ENCODE data around the gene HOXA3.

Gene HOXA3

DNA sequence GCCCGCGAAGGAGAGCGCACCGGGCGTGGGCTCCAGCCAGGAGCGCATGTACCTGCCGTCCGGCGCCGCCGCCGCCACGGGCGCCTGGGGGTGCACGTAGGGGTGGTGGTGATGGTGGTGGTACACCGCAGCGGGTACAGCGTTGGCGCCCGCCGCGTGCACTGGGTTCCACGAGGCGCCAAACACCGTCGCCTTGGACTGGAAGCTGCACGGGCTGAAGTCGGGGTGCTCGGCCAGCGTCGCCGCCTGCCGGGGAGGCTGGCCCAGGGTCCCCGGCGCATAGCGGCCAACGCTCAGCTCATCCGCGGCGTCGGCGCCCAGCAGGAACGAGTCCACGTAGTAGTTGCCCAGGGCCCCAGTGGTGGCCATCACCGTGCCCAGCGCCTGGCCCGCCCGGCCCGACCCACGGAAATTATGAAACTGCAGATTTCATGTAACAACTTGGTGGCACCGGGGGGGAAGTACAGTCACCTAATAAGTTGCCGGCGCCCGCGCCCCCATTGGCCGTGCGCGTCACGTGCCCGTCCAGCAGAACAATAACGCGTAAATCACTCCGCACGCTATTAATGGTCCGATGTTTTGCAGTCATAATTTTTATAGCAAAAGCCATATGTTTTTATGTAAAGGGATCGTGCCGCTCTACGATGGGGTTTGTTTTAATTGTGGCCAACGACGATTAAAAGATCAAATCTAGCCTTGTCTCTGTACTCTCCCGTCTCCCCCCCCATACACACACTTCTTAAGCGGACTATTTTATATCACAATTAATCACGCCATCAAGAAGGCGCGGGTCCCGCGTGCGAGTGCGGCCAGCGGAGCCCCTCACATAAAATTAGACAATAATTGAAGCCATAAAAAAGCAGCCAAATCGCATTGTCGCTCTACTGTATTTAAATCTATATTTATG is 13.0 kb upstream of the HOXA3 start, which contains the start of gene HOXA9:
Gene HOXA9, minus strand, starts transcription at position 449 of the 907 bp plus-strand sequence. Its CDS starts 80 bp downstream, at position 369.
- DNase-seq = no peak

- DNase-seq = no peak
Observed at GRCh38 chr7:27164367-27165088, 12.1 kb upstream of the HOXA3 start.

DNA sequence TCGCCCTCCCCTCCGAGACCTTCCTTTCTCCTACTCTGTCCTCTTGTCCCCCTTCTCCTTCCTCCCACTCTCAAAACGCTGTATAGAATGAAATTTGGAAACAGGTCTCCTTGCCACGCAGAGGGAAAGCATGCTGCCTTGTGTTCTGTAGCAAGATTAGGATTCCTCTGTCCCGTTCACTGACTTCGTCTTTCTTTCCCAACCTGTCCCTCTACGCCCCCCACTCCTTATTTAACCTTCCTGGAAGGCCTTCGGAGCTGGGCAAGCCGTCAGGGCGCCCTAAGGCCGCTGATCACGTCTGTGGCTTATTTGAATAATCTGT is 11.6 kb upstream of the HOXA3 start:
- no peak for DNase-seq

DNA sequence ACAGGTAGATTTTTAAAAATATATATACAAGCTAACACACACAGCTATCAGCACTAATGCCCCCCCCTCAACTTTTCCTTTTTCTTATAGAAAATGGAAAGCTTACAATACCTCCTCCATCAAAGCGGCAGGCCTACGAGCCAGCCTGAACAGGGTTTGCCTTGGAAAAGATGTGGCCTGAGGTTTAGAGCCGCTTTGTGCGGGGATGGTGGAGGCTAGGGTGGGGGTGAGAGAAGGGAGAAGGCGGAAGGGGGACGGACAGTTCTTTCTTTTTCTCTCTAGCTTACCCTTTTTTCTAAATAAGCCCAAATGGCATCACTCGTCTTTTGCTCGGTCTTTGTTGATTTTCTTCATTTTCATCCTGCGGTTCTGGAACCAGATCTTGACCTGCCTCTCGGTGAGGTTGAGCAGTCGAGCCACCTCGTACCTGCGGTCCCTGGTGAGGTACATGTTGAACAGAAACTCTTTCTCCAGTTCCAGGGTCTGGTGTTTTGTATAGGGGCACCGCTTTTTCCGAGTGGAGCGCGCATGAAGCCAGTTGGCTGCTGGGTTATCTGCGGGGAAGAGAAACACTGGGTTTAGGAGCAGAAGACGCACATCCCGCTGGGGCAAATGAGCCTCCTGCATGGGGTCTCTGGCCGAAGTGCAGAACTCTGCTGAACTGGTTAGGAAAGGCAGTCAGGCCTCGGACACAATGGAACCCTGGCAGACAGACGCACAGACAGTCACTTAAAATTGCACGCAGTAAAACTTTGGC is 11.1 kb upstream of the HOXA3 start:
- DNase-seq = no peak

- DNase-seq = no peak
Observed at GRCh38 chr7:27162561-27163287, 10.3 kb upstream of the HOXA3 start.

- DNase-seq = no peak
Observed at GRCh38 chr7:27161721-27162560, 9.6 kb upstream of the HOXA3 start.

DNA sequence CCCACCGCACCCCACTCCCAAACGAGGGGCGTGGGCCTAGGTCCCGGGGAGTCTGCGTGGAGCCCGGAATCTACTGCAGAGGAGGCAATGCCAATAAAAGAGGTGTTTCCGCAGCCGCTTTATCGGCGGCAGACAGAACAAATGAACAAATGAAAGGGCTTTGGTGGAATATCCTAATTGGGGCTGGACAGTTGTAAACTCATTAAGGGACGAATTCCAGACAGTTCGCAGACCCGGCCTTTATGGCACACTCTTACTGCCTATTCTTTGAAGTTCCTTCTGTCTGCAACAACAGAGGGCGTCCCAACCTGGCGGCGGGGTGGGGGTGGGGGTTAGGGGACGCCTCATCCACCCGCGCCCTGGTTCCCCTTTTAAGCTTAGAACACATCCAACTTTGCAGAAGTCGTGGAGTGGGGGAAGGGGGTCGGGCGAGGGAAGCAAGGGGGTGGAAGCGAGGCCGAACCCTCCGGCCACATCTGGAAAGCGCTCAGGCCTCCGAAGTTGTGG is 8.9 kb upstream of the HOXA3 start:
- no peak for DNase-seq

- DNase-seq = no peak
Observed at GRCh38 chr7:27160546-27161213, 8.3 kb upstream of the HOXA3 start.

GRCh38 chr7:27160145-27160545 is 7.8 kb upstream of the HOXA3 start:
- no peak for DNase-seq

DNA sequence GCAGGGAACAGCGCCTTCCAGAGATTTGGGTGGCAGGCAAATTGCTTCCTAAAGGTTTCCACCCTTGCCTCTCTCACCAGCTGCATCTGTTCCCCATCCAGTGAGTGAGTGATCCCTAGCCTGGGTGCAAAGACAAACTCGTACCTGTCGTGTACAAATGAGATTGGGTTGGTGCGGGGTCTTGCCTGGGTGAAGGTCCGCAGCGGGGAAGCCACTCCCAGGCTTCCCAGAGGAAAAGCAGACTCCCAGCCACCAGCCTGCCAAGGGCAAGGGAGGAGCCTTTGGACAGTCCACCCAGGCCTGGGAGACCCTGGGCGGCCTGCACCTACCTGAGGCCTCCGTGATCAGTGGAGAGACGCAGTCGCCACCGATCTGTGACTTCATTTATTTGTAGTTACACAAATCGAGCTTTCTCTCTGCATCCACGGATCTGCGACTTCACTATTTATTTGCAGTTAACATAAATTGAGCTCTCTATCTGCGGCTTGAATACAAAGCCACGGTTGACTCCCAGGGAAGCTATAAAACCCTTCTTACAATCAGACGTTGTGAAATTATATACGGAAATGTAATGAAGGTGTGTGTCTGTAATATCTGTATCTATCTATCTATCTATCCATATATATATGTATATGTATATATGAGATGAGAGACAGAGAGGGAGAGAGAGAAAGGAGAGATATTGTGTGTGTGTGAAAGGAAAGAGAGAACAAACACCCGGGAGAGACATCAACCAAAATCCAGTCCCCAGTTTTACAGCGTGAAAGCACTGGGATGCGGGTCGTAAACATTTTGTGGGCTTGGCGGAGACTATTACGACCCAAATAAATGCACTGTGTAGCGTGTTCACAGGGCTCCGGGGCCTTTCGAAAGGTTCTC is 7.1 kb upstream of the HOXA3 start:
- no peak for DNase-seq

- no peak for DNase-seq
Observed at GRCh38 chr7:27158436-27159265, 6.3 kb upstream of the HOXA3 start.

DNA sequence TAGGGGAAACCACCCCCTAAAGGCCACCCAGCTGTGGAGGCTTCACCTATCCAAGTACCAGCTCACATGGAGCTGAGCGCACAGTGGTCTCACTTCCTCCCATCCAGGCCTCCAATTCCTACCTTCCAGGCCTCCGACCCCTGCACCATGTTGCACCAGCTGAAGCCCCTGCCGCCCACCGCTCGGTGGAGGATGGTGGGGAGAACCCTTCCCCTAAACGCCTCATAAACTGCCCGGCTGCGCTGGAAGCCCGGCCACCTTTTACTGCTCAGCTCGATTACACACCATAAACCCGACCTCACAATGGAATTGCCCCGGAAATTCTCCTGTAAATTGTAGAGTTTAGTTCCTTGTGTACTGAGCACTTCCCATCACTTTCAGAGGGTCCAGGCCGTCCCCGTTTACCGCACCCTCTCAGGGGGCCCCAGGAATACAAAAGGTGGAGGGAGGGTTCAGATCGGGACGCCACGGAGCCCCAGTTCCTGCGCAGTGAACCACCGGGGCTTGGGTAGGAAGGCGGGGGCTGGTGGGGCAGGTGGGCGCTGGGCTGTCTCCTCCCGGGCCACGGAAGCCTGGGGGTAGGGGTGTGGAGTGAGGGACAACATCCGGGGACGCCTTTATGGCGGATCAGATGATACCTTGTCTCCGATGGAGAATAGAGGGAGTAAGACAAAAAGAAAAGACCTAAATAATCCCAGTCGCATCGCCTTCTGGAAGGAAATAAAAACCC is 5.5 kb upstream of the HOXA3 start:
- no peak for DNase-seq

DNA sequence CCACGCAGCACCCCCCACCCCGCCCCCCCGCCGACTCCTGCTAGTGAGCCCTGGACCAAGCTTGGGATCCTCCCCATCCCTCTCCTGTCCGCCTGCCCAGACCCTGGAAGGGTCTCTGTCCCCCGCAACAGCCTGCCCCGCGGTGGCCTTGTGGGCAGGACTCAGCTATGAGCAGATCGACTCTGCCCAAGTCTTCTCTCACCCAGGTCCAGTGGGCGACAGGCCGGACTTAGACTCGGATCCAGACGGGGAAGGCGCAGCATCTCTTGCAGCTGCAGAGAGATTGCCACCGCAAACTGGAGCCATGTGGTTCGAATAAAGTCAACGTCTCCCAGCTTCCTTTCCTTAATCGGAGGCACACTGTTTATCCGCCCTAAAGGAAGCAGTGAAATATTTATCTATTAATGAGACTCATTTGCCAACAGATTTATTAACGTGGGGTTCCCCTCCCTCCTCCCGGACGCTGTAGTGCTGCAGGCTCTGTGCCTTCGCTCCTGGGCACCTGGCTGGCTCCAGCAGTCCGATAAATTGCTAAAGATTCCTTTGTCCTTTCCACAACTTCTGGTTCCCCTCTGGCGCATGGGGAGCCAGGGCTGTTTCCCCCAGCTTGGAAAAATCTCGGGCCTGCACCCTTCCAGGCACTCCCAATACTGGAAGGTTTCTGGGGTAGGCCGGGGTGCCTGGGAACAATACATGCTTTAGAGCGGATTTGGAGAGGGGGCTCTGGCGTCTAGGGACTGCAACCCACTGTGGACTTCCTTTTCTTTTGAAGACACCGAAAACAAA is 4.7 kb upstream of the HOXA3 start:
- no peak for DNase-seq

- no peak for DNase-seq
Observed at GRCh38 chr7:27156508-27156898, 4.1 kb upstream of the HOXA3 start, which contains the start of gene HOXA7. HOXA7 (minus strand) TSS chr7:27156675; CDS start chr7:27156545, 130 bp downstream.

- DNase-seq = no peak
Observed at GRCh38 chr7:27155816-27156507, 3.6 kb upstream of the HOXA3 start.
